Measurements from ENCODE around the gene STPG3. TPM values are rescaled to one million over a fixed set of nuclear protein-coding genes. Genes with fewer than 3 reads are reported as not detected.

STPG3 gene
- polyA plus RNA-seq, 1 donor (not counting 4 experiments of a cell fraction or from before 2014, with no cell fraction given) = not detected

DNA sequence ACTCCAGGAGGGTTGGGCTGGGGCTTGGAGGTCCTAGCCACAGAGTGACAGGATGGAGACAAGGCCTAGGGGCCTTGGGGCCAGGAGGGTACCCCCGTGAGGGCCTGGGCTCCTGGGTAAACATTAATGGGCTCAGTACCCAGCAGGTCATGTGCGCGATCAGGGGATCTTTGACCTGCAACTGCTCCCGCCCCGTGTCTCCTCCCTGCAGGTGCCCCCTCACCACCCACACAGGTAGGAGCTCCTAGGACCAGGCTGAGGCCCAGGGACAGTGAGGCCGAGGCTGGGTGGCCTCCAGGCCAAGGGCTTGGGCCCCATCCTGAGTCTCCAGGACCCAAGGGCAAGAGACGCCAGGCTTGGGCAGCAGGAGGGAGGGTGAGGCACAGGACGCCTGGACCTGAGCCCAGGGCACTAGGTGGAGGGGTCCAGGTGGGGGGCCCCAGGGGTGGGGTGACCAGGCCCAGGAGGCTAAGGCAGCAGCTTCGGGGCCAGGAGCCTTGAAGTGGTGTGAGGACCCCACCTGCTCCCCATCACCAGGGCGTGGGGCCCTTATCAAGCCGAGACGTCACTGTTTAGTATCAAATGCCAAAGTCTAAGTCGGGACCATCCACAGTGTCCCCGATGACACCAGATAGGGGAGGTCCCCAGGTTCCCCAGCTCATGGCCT is 20.2 kb upstream of the STPG3 start, which contains the start of gene SLC34A3:
Gene SLC34A3 (plus strand): TSS at position 197 of the 667 bp plus-strand sequence. CDS start 802 bp downstream, outside the sequence.
- no peak within 1 kb of the TSS for H3K27ac ChIP-seq (ENCODE audit: control insufficient read depth, insufficient read depth, low read length)
- dilution Hi-C loops (cut with MboI; ENCODE audit: extremely low pct_ligation_motif_present, low sequenced_read_pairs) = no loop called here
- H4K20me1 ChIP-seq (ENCODE audit: control insufficient read depth, extremely low read depth, insufficient read depth, low read length) = no peaks in the 10 kb centered on the region
- no peaks in the 10 kb centered on the region for H3K79me2 ChIP-seq (ENCODE audit: control insufficient read depth, insufficient read depth, low read length)
- H3K27me3 ChIP-seq (ENCODE audit: control insufficient read depth, extremely low read depth, insufficient read depth, low read length) = peaks cover 15% of the 10 kb centered on the region
- H2AFZ ChIP-seq (ENCODE audit: control insufficient read depth, low read length) = no peak within 1 kb of the TSS
- H3K9ac ChIP-seq (ENCODE audit: control insufficient read depth, extremely low read depth, insufficient read depth, low read length) = no peak within 1 kb of the TSS
- DNase-seq (ENCODE audit: low read depth, low spot score) (no peak), FAIRE-seq (no peak)
- H3K4me3 ChIP-seq (ENCODE audit: control insufficient read depth in 2 of 3, extremely low read depth in 1 of 3, insufficient read depth in 2 of 3, low read depth in 1 of 3, low read length in 3 of 3) = no peak within 1 kb of the TSS
- peaks cover 18% of the 10 kb centered on the region for H3K4me1 ChIP-seq (ENCODE audit: control insufficient read depth, extremely low read depth, insufficient read depth, low read length)
- no peak within 1 kb of the TSS for H3K4me2 ChIP-seq (ENCODE audit: control insufficient read depth, extremely low read depth, insufficient read depth, low read depth, low read length)
- H3K9me3 ChIP-seq (ENCODE audit: control insufficient read depth, low read depth, low read length) = no peaks in the 10 kb centered on the region
- TF ChIP-seq EZH2 (IDR thresholded peaks at IDR 0.05; ENCODE audit: low read length) = no peak
- TF ChIP-seq, protein P1, sequence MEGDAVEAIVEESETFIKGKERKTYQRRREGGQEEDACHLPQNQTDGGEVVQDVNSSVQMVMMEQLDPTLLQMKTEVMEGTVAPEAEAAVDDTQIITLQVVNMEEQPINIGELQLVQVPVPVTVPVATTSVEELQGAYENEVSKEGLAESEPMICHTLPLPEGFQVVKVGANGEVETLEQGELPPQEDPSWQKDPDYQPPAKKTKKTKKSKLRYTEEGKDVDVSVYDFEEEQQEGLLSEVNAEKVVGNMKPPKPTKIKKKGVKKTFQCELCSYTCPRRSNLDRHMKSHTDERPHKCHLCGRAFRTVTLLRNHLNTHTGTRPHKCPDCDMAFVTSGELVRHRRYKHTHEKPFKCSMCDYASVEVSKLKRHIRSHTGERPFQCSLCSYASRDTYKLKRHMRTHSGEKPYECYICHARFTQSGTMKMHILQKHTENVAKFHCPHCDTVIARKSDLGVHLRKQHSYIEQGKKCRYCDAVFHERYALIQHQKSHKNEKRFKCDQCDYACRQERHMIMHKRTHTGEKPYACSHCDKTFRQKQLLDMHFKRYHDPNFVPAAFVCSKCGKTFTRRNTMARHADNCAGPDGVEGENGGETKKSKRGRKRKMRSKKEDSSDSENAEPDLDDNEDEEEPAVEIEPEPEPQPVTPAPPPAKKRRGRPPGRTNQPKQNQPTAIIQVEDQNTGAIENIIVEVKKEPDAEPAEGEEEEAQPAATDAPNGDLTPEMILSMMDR (optimal IDR thresholded peaks at IDR 0.05 in 1 of 3, IDR thresholded peaks at IDR 0.05 in 1 of 3, conservative IDR thresholded peaks at IDR 0.05 in 1 of 3; ENCODE audit: extremely low read depth in 1 of 3, insufficient read depth in 2 of 3, low read length in 3 of 3) = no peak
- no peaks in the 10 kb centered on the region for H3K9me1 ChIP-seq (ENCODE audit: control insufficient read depth, extremely low read depth, insufficient read depth, low read length)
- no peaks in the 10 kb centered on the region for H3K36me3 ChIP-seq (ENCODE audit: control insufficient read depth in 2 of 2, extremely low read depth in 1 of 2, insufficient read depth in 2 of 2, low read length in 2 of 2)

DNA sequence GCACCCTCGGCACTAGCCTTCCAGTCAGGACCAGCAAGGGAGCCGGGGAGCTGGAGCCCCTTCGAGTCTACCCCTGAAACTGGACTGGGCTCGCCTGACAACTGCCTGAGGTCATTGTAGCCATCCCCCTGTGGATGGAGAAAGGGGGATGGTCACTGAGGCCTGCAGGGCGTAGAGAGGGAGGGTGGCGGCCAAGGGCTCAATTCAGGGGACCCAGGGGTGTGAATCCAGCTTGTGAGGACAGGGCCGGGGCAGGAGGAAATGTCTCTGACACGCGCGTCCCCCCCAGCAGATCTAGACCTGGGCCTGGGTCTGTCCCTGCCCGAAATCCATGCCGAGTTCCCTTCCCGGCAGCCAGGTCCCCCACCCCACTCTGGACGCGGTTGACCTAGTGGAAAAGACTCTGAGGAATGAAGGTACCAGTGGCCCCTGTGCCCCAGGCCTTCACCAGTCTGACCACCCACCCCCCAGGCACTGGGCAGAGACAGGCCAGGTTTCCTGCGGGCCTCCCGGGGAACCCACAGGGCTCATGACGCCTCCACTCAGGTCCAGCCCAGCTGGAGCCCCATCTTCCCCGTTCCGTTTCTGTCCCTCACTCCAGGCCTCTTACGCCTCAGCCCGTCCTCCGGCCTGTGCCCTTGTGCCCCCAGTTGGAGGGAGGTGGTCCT is 19.6 kb upstream of the STPG3 start:
- FAIRE-seq = no peak
- H3K9me1 ChIP-seq (ENCODE audit: control insufficient read depth, extremely low read depth, insufficient read depth, low read length) = no peaks in the 10 kb centered on the region
- dilution Hi-C loops (cut with MboI; ENCODE audit: extremely low pct_ligation_motif_present, low sequenced_read_pairs) = no loop called here

More for the DNA sequence above, 19.6 kb upstream of the STPG3 start:
- Histone ChIP-seq H3K4me3 (ENCODE audit: control insufficient read depth in 2 of 3, extremely low read depth in 1 of 3, insufficient read depth in 2 of 3, low read depth in 1 of 3, low read length in 3 of 3) (no peak overlapping the region), H3K9me3 (ENCODE audit: control insufficient read depth, low read depth, low read length) (no peaks in the 10 kb centered on the region), H3K36me3 (ENCODE audit: control insufficient read depth in 2 of 2, extremely low read depth in 1 of 2, insufficient read depth in 2 of 2, low read length in 2 of 2) (no peaks in the 10 kb centered on the region), H3K9ac (ENCODE audit: control insufficient read depth, extremely low read depth, insufficient read depth, low read length) (no peak overlapping the region), H3K4me1 (ENCODE audit: control insufficient read depth, extremely low read depth, insufficient read depth, low read length) (peaks cover 12% of the 10 kb centered on the region), H3K79me2 (ENCODE audit: control insufficient read depth, insufficient read depth, low read length) (no peaks in the 10 kb centered on the region), H2AFZ (ENCODE audit: control insufficient read depth, low read length) (no peak overlapping the region), H3K27me3 (ENCODE audit: control insufficient read depth, extremely low read depth, insufficient read depth, low read length) (peaks cover 15% of the 10 kb centered on the region), H4K20me1 (ENCODE audit: control insufficient read depth, extremely low read depth, insufficient read depth, low read length) (no peaks in the 10 kb centered on the region), H3K4me2 (ENCODE audit: control insufficient read depth, extremely low read depth, insufficient read depth, low read depth, low read length) (no peak overlapping the region), H3K27ac (ENCODE audit: control insufficient read depth, insufficient read depth, low read length) (no peak overlapping the region)
- DNase-seq (ENCODE audit: low read depth, low spot score) = no peak
- no peak for TF ChIP-seq EZH2 (IDR thresholded peaks at IDR 0.05; ENCODE audit: low read length)
- TF ChIP-seq, protein P1 (optimal IDR thresholded peaks at IDR 0.05 in 1 of 3, IDR thresholded peaks at IDR 0.05 in 1 of 3, conservative IDR thresholded peaks at IDR 0.05 in 1 of 3; ENCODE audit: extremely low read depth in 1 of 3, insufficient read depth in 2 of 3, low read length in 3 of 3) = no peak
